GM12878 (cell line): Measurements from ENCODE around the gene TMEM40. TPM values are rescaled to one million over a fixed set of nuclear protein-coding genes. Genes with fewer than 3 reads are reported as not detected.

Experiments used
- ATAC-seq: fragments of 200-7000 bp; cut with Tn5 transposase; 3 replicates; pipeline ENCODE4 v1.9.1; 2020; ENCODE audit warnings: mild to moderate bottlenecking, moderate library complexity
- BruUV-seq: library from RNA; stranded (reverse); fragments of 400-500 nt; replicated peaks from 2 replicates; lab custom pipeline; 2021; lab: Mats Ljungman, UMichigan
- CTCF ChIA-PET: fragments of 300-600 bp; sonication (Branson Sonifier 250); formaldehyde crosslinking; extraction: SDS; loops from one replicate; lab custom pipeline; 2021; ENCODE audit warnings: inconsistent platforms; lab: Yijun Ruan, JAX
- POLR2A ChIA-PET: fragments of 350-600 bp; formaldehyde crosslinking; extraction: SDS; loops from one replicate; lab custom pipeline; 2021; ENCODE audit warnings: inconsistent platforms; lab: Charles Lee
- RAD21 ChIA-PET: fragments of 300-600 bp; sonication (Branson Sonifier 250); formaldehyde crosslinking; loops from one replicate; lab custom pipeline; 2023; ENCODE audit warnings: antibody characterized with exemption; ENCODE audit not compliant: unreplicated experiment; lab: Charles Lee
- SMC1A ChIA-PET: fragments of 300-600 bp; sonication (Branson Sonifier 250); formaldehyde crosslinking; loops from one replicate; lab custom pipeline; 2023; ENCODE audit not compliant: unreplicated experiment, uncharacterized antibody; lab: Charles Lee
- DNase-seq: peaks from one replicate; pipeline ENCODE4 v3.0.0-alpha.2; 2011; ENCODE audit warnings: low read depth, low spot score
- FAIRE-seq: peaks from 3 replicates; lab custom pipeline; 2011; peaks lifted over from hg19 to GRCh38; lab: Jason Lieb, UNC
- H2AFZ ChIP-seq: 2 replicates; pipeline ENCODE4 v1.6.0; 2011; ENCODE audit warnings: low read depth, low read length, control low read depth; ENCODE audit not compliant: control insufficient read depth
- H3K27ac ChIP-seq: 2 replicates; pipeline ENCODE4 v1.5.1; 2011; ENCODE audit warnings: control low read depth; ENCODE audit not compliant: control insufficient read depth, insufficient read depth
- H3K27me3 ChIP-seq, 2 experiments: replicated peaks in 1 of 2; 2 replicates each; pipeline versions ENCODE4 v1.6.0 to v1.6.1; 2011; ENCODE audit warnings: low read length in 1 of 2; ENCODE audit not compliant: control insufficient read depth in 2 of 2, insufficient read depth in 2 of 2
- H3K36me3 ChIP-seq, 2 experiments: 2 replicates each; pipeline ENCODE4 v1.5.1; 2011; ENCODE audit warnings: low read length in 1 of 2; ENCODE audit not compliant: control insufficient read depth in 2 of 2, insufficient read depth in 2 of 2
- H3K4me1 ChIP-seq: 2 replicates; pipeline ENCODE4 v1.6.1; 2011; ENCODE audit warnings: mild to moderate bottlenecking, low read length, moderate library complexity, mixed read lengths; ENCODE audit not compliant: control insufficient read depth, insufficient read depth
- H3K4me2 ChIP-seq: 2 replicates; pipeline ENCODE4 v1.6.0; 2011; ENCODE audit warnings: control low read depth; ENCODE audit not compliant: control insufficient read depth, insufficient read depth
- H3K4me3 ChIP-seq: fragments of 200-600 bp; sonication (generic); 2 replicates; pipeline ENCODE4 v1.5.1; 2016
- H3K79me2 ChIP-seq: 2 replicates; pipeline ENCODE4 v1.6.0; 2011; ENCODE audit warnings: low read length; ENCODE audit not compliant: control insufficient read depth, insufficient read depth
- H3K9ac ChIP-seq: 2 replicates; pipeline ENCODE4 v1.8.0; 2011; ENCODE audit warnings: low read length, control low read depth, mixed read lengths; ENCODE audit not compliant: control insufficient read depth, insufficient read depth
- H3K9me3 ChIP-seq: replicated peaks from 3 replicates; pipeline ENCODE4 v1.5.1; 2011; ENCODE audit warnings: mild to moderate bottlenecking, low read length; ENCODE audit not compliant: control insufficient read depth, insufficient read depth
- H4K20me1 ChIP-seq: 2 replicates; pipeline ENCODE4 v1.6.0; 2011; ENCODE audit not compliant: control insufficient read depth, insufficient read depth
- BMI1 ChIP-seq: fragments of 450-650 bp; IDR thresholded peaks from 2 replicates; pipeline ENCODE4 v1.6.1; 2016; ENCODE audit warnings: mild to moderate bottlenecking, moderate library complexity, borderline replicate concordance
- CHD1 ChIP-seq: IDR thresholded peaks from 2 replicates; pipeline ENCODE4 v1.6.1; 2012; ENCODE audit warnings: low read depth, low read length, improper control_type of control experiment
- DPF2 ChIP-seq: fragments of 450-650 bp; IDR thresholded peaks from 2 replicates; pipeline ENCODE4 v1.6.1; 2017; ENCODE audit warnings: mild to moderate bottlenecking
- EED ChIP-seq: sonication (generic); IDR thresholded peaks from 2 replicates; pipeline ENCODE4 v1.6.1; 2016; ENCODE audit warnings: antibody characterized with exemption, low read depth
- EGR1 ChIP-seq, 2 experiments: IDR thresholded peaks; 1 replicate in 1 of 2; 2 replicates in 1 of 2; pipeline ENCODE4 v1.6.1; 2011 to 2012; ENCODE audit warnings: low read depth in 2 of 2, low read length in 2 of 2, borderline replicate concordance in 1 of 2, mild to moderate bottlenecking in 1 of 2, moderate library complexity in 1 of 2
- EP300 ChIP-seq, 2 experiments: fragments of 150-350 bp in 1 of 2; IDR thresholded peaks; 2 replicates each; pipeline ENCODE4 v1.6.1; 2011 to 2012; ENCODE audit warnings: low read depth in 2 of 2, low read length in 2 of 2, borderline replicate concordance in 1 of 2, improper control_type of control experiment in 1 of 2, inconsistent platforms in 1 of 2; ENCODE audit not compliant: control insufficient read depth in 1 of 2
- ETV6 ChIP-seq, 2 experiments: fragments of 450-650 bp in 1 of 2; IDR thresholded peaks in 1 of 2; conservative IDR thresholded peaks in 1 of 2; 2 replicates each; pipeline ENCODE4 v1.6.1; 2014; ENCODE audit warnings: antibody characterized with exemption in 1 of 2, borderline replicate concordance in 1 of 2, low read depth in 1 of 2, mild to moderate bottlenecking in 1 of 2, moderate library complexity in 1 of 2
- JUNB ChIP-seq: IDR thresholded peaks from 2 replicates; pipeline ENCODE4 v1.6.1; 2016; ENCODE audit warnings: antibody characterized with exemption, mild to moderate bottlenecking
- NBN ChIP-seq: fragments of 450-650 bp; IDR thresholded peaks from 2 replicates; pipeline ENCODE4 v1.6.1; 2016
- NR2F1 ChIP-seq: fragments of 450-650 bp; conservative IDR thresholded peaks from 2 replicates; pipeline ENCODE4 v1.6.1; 2017; ENCODE audit warnings: mild to moderate bottlenecking
- PML ChIP-seq: IDR thresholded peaks from 2 replicates; pipeline ENCODE4 v1.6.1; 2012; ENCODE audit warnings: low read length, inconsistent platforms
- SRF ChIP-seq, 2 experiments: IDR thresholded peaks; 2 replicates each; pipeline ENCODE4 v1.6.1; 2011; ENCODE audit warnings: low read depth in 2 of 2, low read length in 2 of 2, mild to moderate bottlenecking in 1 of 2, moderate library complexity in 1 of 2
- ZNF207 ChIP-seq: fragments of 450-650 bp; IDR thresholded peaks from 2 replicates; pipeline ENCODE4 v1.6.1; 2014; ENCODE audit warnings: antibody characterized with exemption, mild to moderate bottlenecking, borderline replicate concordance
- ZNF384 ChIP-seq: IDR thresholded peaks from 2 replicates; pipeline ENCODE4 v1.6.1; 2012; ENCODE audit warnings: low read depth, mild to moderate bottlenecking, low read length, improper control_type of control experiment, borderline replicate concordance
- WGBS: methylation state at CpG from one replicate; pipeline ENCODE4 v1.1.6; 2016; ENCODE audit warnings: low lambda C conversion rate; ENCODE audit not compliant: insufficient replicate concordance, insufficient coverage; ENCODE audit errors: missing lambda C conversion rate; 5-methylcytosine and 5-hydroxymethylcytosine counted together
- in situ Hi-C: fragments of 300-500 bp; cut with MboI; formaldehyde crosslinking; loops from 9 replicates; pipeline ENCODE4 v1.14.3; 2018; ENCODE audit warnings: mixed read lengths
- intact Hi-C: fragments of 100-400 bp; cut with micrococcal nuclease; formaldehyde crosslinking; loops from one replicate; pipeline ENCODE4 v1.14.2; 2022; ENCODE audit not compliant: unreplicated experiment
- polyA plus RNA-seq, 11 experiments: library from polyadenylated mRNA; depleted of rRNA in 4 of 11; unstranded in 6 of 11; stranded (reverse) in 5 of 11; fragments of >200 nt; fragmentation: Nextera tagmentation in 4 of 11; fragmentation: Illumina TruSeq in 1 of 11; extraction: Ambion mirVana in 4 of 11; extraction: Trizol in 1 of 11; gene quantifications; 1 replicate in 1 of 11; 2 replicates in 10 of 11; pipeline versions ENCODE4 v1.2.1 to v1.2.3, GENCODE V29; 2011 to 2016; ENCODE audit warnings: inconsistent platforms in 2 of 11, missing spikeins in 2 of 11, low read depth in 1 of 11
- total RNA-seq, 4 experiments: library from RNA; depleted of rRNA in 3 of 4; stranded (reverse); fragments of >200 nt in 3 of 4; fragmentation: Illumina TruSeq in 1 of 4; extraction: Trizol in 1 of 4; gene quantifications; 2 replicates each; pipeline versions ENCODE4 v1.2.1 to v1.2.3, GENCODE V29; 2013 to 2021
- TF ChIP-seq, protein P1 (sequence below): IDR thresholded peaks from 2 replicates; pipeline ENCODE4 v1.6.1; 2011; ENCODE audit warnings: mild to moderate bottlenecking, low read depth, low read length, moderate library complexity; ENCODE audit not compliant: insufficient replicate concordance
- TF ChIP-seq, protein P2 (sequence below): IDR thresholded peaks from 2 replicates; pipeline ENCODE4 v1.6.1; 2011; ENCODE audit warnings: borderline replicate concordance, low read depth, mild to moderate bottlenecking, moderate library complexity, low read length; ENCODE audit not compliant: insufficient read depth, poor library complexity, severe bottlenecking

The TMEM40 gene
- total and polyA plus RNA-seq, 10 of the 15 experiments (the other 5 are each of a cell fraction or from before 2014, with no cell fraction given), result 0.10 to 0.46 (median 0.27) TPM; not detected in 3

DNA sequence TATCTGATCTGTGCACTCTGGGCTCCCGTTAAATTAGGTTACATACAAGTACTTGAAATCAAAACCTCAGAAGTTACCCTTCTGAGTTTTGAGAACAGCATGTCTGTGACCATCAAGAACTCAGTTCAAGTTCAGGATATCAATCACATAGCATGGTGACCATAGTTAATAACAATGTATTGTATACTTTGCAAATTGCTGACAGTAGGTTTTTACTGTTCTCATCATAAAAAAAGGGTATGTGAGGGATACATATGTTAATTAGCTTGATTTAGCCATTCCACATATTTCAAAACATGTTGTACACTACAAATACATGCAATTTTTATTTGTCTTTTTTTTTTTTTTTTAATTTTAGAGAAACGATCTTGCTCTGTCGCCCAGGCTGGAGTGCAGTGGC, 25.5 kb downstream of the TMEM40 start (continued):
- TF ChIP-seq, protein P1, sequence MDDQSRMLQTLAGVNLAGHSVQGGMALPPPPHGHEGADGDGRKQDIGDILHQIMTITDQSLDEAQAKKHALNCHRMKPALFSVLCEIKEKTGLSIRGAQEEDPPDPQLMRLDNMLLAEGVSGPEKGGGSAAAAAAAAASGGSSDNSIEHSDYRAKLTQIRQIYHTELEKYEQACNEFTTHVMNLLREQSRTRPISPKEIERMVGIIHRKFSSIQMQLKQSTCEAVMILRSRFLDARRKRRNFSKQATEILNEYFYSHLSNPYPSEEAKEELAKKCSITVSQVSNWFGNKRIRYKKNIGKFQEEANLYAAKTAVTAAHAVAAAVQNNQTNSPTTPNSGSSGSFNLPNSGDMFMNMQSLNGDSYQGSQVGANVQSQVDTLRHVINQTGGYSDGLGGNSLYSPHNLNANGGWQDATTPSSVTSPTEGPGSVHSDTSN, result no peak
- no peak for TF ChIP-seq EGR1 (IDR thresholded peaks at IDR 0.05; ENCODE audit: borderline replicate concordance in 1 of 2, low read depth in 2 of 2, low read length in 2 of 2)
- no peak for TF ChIP-seq ZNF207
- TF ChIP-seq CHD1, result no peak
- TF ChIP-seq ZNF384, result no peak
- TF ChIP-seq NR2F1, result no peak
- no peak for TF ChIP-seq SRF (IDR thresholded peaks at IDR 0.05; ENCODE audit: low read depth in 2 of 2, low read length in 2 of 2)
- TF ChIP-seq JUNB, result no peak
- no peak for TF ChIP-seq EED

DNA sequence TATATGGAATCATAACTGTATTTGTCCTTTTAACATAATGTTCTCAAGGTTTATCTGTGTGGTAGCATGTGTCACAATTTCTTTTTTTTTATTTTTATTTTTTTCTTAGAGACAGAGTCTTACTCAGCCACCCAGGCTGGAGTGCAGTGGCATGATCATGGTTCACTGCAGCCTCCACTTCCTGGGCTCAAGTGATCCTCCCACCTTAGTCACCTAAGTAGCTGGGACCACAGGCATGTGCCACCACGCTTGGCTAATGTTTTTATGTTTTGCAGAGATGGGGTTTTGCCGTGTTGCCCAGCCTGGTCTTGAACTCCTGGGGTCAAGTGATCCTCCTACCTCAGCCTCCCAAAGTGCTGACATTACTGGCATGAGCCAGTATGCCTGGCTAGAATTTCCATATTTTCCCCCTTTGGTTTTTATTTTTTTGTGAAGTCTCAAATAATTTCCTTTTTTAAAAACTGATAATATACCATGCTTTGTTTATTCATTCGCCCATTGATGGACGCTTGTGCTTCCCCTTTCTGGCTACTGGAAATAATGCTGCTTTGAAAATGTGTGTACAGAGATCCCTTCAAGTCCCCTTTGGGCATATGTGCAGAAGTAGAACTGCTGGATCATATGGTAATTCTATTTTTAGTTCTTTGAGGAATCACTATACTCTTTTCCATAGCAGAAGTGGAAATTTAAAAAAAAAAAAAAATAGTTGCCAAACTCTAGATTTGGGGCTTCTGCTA, 28.4 kb downstream of the TMEM40 start:
- TF ChIP-seq ETV6 (conservative IDR thresholded peaks at IDR 0.05 in 1 of 2, IDR thresholded peaks at IDR 0.05 in 1 of 2; ENCODE audit: borderline replicate concordance in 1 of 2, low read depth in 1 of 2) (no peak), EP300 (IDR thresholded peaks at IDR 0.05; ENCODE audit: borderline replicate concordance in 1 of 2, control insufficient read depth in 1 of 2, low read depth in 2 of 2, low read length in 2 of 2) (no peak), PML (no peak), DPF2 (no peak), BMI1 (no peak), NBN (no peak)
- TF ChIP-seq, protein P2, sequence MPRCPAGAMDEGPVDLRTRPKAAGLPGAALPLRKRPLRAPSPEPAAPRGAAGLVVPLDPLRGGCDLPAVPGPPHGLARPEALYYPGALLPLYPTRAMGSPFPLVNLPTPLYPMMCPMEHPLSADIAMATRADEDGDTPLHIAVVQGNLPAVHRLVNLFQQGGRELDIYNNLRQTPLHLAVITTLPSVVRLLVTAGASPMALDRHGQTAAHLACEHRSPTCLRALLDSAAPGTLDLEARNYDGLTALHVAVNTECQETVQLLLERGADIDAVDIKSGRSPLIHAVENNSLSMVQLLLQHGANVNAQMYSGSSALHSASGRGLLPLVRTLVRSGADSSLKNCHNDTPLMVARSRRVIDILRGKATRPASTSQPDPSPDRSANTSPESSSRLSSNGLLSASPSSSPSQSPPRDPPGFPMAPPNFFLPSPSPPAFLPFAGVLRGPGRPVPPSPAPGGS, result no peak
- no peaks in the 10 kb centered on the region for H4K20me1 ChIP-seq
- H2AFZ ChIP-seq, result no peak overlapping the region
- DNase-seq (no peak), FAIRE-seq (peak; percentile 31), ATAC-seq (peak; percentile 30; the same call in 2 of the 3 replicates)
- SMC1A ChIA-PET, result no interaction called here
- BruUV-seq, result no TSS peak
- in situ Hi-C loops (no loop called here), intact Hi-C loops (no loop called here)
- H3K9me3 ChIP-seq, result no peaks in the 10 kb centered on the region
- no peak overlapping the region for H3K27ac ChIP-seq
- RAD21 ChIA-PET, result no interaction called here
- POLR2A ChIA-PET, result no interaction called here
- CTCF ChIA-PET, result no interaction called here
- H3K4me3 ChIP-seq, result no peak overlapping the region
- H3K79me2 ChIP-seq, result no peaks in the 10 kb centered on the region
- H3K9ac ChIP-seq, result no peak overlapping the region
- no peaks in the 10 kb centered on the region for H3K4me1 ChIP-seq
- 0% methylated on average over 4 of the region's 4 CpGs for WGBS
- no peak overlapping the region for H3K4me2 ChIP-seq
- H3K27me3 ChIP-seq, result 0 out of 4 replicates have a peak, but pooled peaks cover 0 to 2% of the 10 kb centered on the region in 2 experiments
- no peaks in the 10 kb centered on the region for H3K36me3 ChIP-seq
